DOHH2 (cell line): ENCODE measurements around the gene SPP2.

Experiments used
- H3F3A ChIP-seq: fragments of 200-600 bp; sonication (generic), shearing (Covaris generic); 2 replicates; pipeline ENCODE4 v1.6.0; 2016; ENCODE audit warnings: antibody characterized with exemption, mild to moderate bottlenecking; ENCODE audit not compliant: control insufficient read depth, insufficient read depth
- H3K27ac ChIP-seq: fragments of 200-600 bp; sonication (generic); 2 replicates; pipeline ENCODE4 v1.5.1; 2014; ENCODE audit warnings: low read depth, mild to moderate bottlenecking, low read length, moderate library complexity
- H3K27me3 ChIP-seq: fragments of 200-600 bp; sonication (generic); 2 replicates; pipeline ENCODE4 v1.6.1; 2014; ENCODE audit warnings: mild to moderate bottlenecking, low read length, mixed read lengths; ENCODE audit not compliant: control insufficient read depth
- H3K36me3 ChIP-seq: fragments of 200-600 bp; sonication (generic); 2 replicates; pipeline ENCODE4 v1.6.1; 2014; ENCODE audit warnings: mild to moderate bottlenecking, low read length, moderate library complexity, mixed read lengths; ENCODE audit not compliant: control insufficient read depth
- H3K4me1 ChIP-seq: fragments of 200-600 bp; sonication (generic); 2 replicates; pipeline ENCODE4 v1.6.1; 2014; ENCODE audit warnings: mild to moderate bottlenecking, low read length, mixed read lengths; ENCODE audit not compliant: control insufficient read depth
- H3K4me2 ChIP-seq: fragments of 200-600 bp; sonication (generic); 2 replicates; pipeline ENCODE4 v1.6.0; 2014; ENCODE audit warnings: mild to moderate bottlenecking, low read length, moderate library complexity
- H3K4me3 ChIP-seq: fragments of 200-600 bp; sonication (generic); 2 replicates; pipeline ENCODE4 v1.5.1; 2014; ENCODE audit warnings: mild to moderate bottlenecking, low read length, mixed read lengths
- H3K79me2 ChIP-seq: fragments of 200-600 bp; sonication (generic); 2 replicates; pipeline ENCODE4 v1.6.1; 2014; ENCODE audit warnings: mild to moderate bottlenecking, low read length, mixed read lengths; ENCODE audit not compliant: control insufficient read depth
- H3K9me2 ChIP-seq: fragments of 200-600 bp; sonication (generic); replicated peaks from 2 replicates; pipeline ENCODE4 v1.6.1; 2014; ENCODE audit warnings: mild to moderate bottlenecking, low read length, mixed read lengths; ENCODE audit not compliant: control insufficient read depth
- H3K9me3 ChIP-seq: fragments of 200-600 bp; sonication (generic); 2 replicates; pipeline ENCODE4 v1.6.1; 2014; ENCODE audit warnings: antibody characterized with exemption, low read length, mixed read lengths; ENCODE audit not compliant: control insufficient read depth, insufficient read depth
- H4K20me1 ChIP-seq: fragments of 200-600 bp; sonication (generic); 2 replicates; pipeline ENCODE4 v1.6.0; 2014; ENCODE audit warnings: low read depth, mild to moderate bottlenecking, antibody characterized with exemption, low read length, moderate library complexity; ENCODE audit not compliant: control insufficient read depth, insufficient read depth
- CTCF ChIP-seq: fragments of 200-600 bp; sonication (generic); IDR thresholded peaks from one replicate; pipeline ENCODE4 v1.5.1; 2014; ENCODE audit warnings: antibody characterized with exemption, mild to moderate bottlenecking, low read depth, low read length; ENCODE audit not compliant: poor library complexity, severe bottlenecking
- EZH2phosphoT487 ChIP-seq: fragments of 200-600 bp; sonication (generic); IDR thresholded peaks from 2 replicates; pipeline ENCODE4 v1.6.1; 2017; ENCODE audit warnings: borderline replicate concordance, mild to moderate bottlenecking, antibody characterized with exemption, low read length, moderate library complexity, mixed read lengths

SPP2 gene

GRCh38 chr2:234060236-234060635 is 9.7 kb downstream of the SPP2 start:
- Histone ChIP-seq H3K4me3 (no peak overlapping the region), H3F3A (no peaks in the 10 kb centered on the region), H4K20me1 (no peaks in the 10 kb centered on the region), H3K27ac (no peak overlapping the region), H3K27me3 (peaks cover 5% of the 10 kb centered on the region), H3K36me3 (no peaks in the 10 kb centered on the region), H3K9me3 (no peaks in the 10 kb centered on the region), H3K4me2 (no peak overlapping the region), H3K9me2 (no peaks in the 10 kb centered on the region), H3K4me1 (no peaks in the 10 kb centered on the region), H3K79me2 (no peaks in the 10 kb centered on the region)
- TF ChIP-seq CTCF (no peak), EZH2phosphoT487 (no peak)

- Histone ChIP-seq H3K4me1 (no peaks in the 10 kb centered on the region), H3K4me3 (no peak overlapping the region), H4K20me1 (no peaks in the 10 kb centered on the region), H3K4me2 (no peak overlapping the region), H3K27ac (no peak overlapping the region), H3K27me3 (peaks cover 5% of the 10 kb centered on the region), H3K9me3 (no peaks in the 10 kb centered on the region), H3K9me2 (no peaks in the 10 kb centered on the region), H3K79me2 (no peaks in the 10 kb centered on the region), H3F3A (no peaks in the 10 kb centered on the region), H3K36me3 (no peaks in the 10 kb centered on the region)
- TF ChIP-seq EZH2phosphoT487 (no peak), CTCF (no peak)
Measured at GRCh38 chr2:234061624-234062257, 11.2 kb downstream of the SPP2 start.

GRCh38 chr2:234066587-234066986 is 16.1 kb downstream of the SPP2 start:
- H3K4me2 ChIP-seq: no peak overlapping the region
- H4K20me1 ChIP-seq: no peaks in the 10 kb centered on the region
- no peak for TF ChIP-seq EZH2phosphoT487
- no peak for TF ChIP-seq CTCF
- H3K9me2 ChIP-seq: no peaks in the 10 kb centered on the region
- no peaks in the 10 kb centered on the region for H3F3A ChIP-seq
- no peak overlapping the region for H3K27ac ChIP-seq
- no peak overlapping the region for H3K4me3 ChIP-seq
- H3K27me3 ChIP-seq: peaks cover 5% of the 10 kb centered on the region; the same call in 1 of the 2 replicates
- H3K79me2 ChIP-seq: no peaks in the 10 kb centered on the region
- no peaks in the 10 kb centered on the region for H3K9me3 ChIP-seq
- no peaks in the 10 kb centered on the region for H3K36me3 ChIP-seq
- H3K4me1 ChIP-seq: no peaks in the 10 kb centered on the region
